OCI-LY1 (cell line): Measurements from ENCODE around the gene FTO.

ENCODE experiments used
- H2AFZ ChIP-seq: fragments of 200-600 bp; sonication (generic), shearing (Covaris generic); 2 replicates; pipeline ENCODE4 v1.6.0; 2014; ENCODE audit warnings: antibody characterized with exemption, mild to moderate bottlenecking, low read length
- H3F3A ChIP-seq: fragments of 200-600 bp; sonication (generic), shearing (Covaris generic); 2 replicates; pipeline ENCODE4 v1.6.0; 2014; ENCODE audit warnings: mild to moderate bottlenecking, antibody characterized with exemption, low read length, moderate library complexity; ENCODE audit not compliant: insufficient read depth
- H3K27ac ChIP-seq: fragments of 200-600 bp; sonication (generic); 2 replicates; pipeline ENCODE4 v1.5.1; 2014; ENCODE audit warnings: low read length, mixed run types, mild to moderate bottlenecking, low read depth; ENCODE audit not compliant: poor library complexity, severe bottlenecking
- H3K27me3 ChIP-seq: fragments of 200-600 bp; sonication (generic); 2 replicates; pipeline ENCODE4 v1.6.0; 2014; ENCODE audit warnings: antibody characterized with exemption, mild to moderate bottlenecking, low read length, moderate library complexity; ENCODE audit not compliant: insufficient read depth
- H3K36me3 ChIP-seq: fragments of 200-600 bp; sonication (generic); 2 replicates; pipeline ENCODE4 v1.6.1; 2014; ENCODE audit warnings: mild to moderate bottlenecking, antibody characterized with exemption, low read length, moderate library complexity, mixed read lengths; ENCODE audit not compliant: insufficient read depth
- H3K4me1 ChIP-seq: fragments of 200-600 bp; sonication (generic); 2 replicates; pipeline ENCODE4 v1.5.1; 2014; ENCODE audit warnings: mild to moderate bottlenecking, low read length, moderate library complexity; ENCODE audit not compliant: insufficient read depth, severe bottlenecking
- H3K4me2 ChIP-seq: fragments of 200-600 bp; sonication (generic), shearing (Covaris generic); 2 replicates; pipeline ENCODE4 v1.6.1; 2014; ENCODE audit warnings: low read length
- H3K4me3 ChIP-seq: fragments of 200-600 bp; sonication (generic); 2 replicates; pipeline ENCODE4 v1.5.1; 2014; ENCODE audit warnings: low read length, low read depth, mild to moderate bottlenecking, mixed read lengths; ENCODE audit not compliant: poor library complexity, severe bottlenecking
- H3K79me2 ChIP-seq: fragments of 200-600 bp; shearing (Covaris generic); 2 replicates; pipeline ENCODE4 v1.6.1; 2016; ENCODE audit warnings: mixed run types, low read length, mixed read lengths; ENCODE audit not compliant: insufficient read depth
- H3K9ac ChIP-seq: fragments of 200-600 bp; sonication (generic), shearing (Covaris generic); 2 replicates; pipeline ENCODE4 v1.6.1; 2014; ENCODE audit warnings: mild to moderate bottlenecking, low read length, mixed read lengths
- H3K9me2 ChIP-seq: fragments of 200-600 bp; sonication (generic), shearing (Covaris generic); 2 replicates; pipeline ENCODE4 v1.6.1; 2014; ENCODE audit warnings: low read depth, mild to moderate bottlenecking, low read length, mixed read lengths
- H3K9me3 ChIP-seq: fragments of 200-600 bp; shearing (Covaris generic); 2 replicates; pipeline ENCODE4 v1.6.1; 2014; ENCODE audit warnings: low read length, mixed read lengths
- H4K20me1 ChIP-seq: fragments of 200-600 bp; sonication (generic), shearing (Covaris generic); 2 replicates; pipeline ENCODE4 v1.6.0; 2016; ENCODE audit warnings: mild to moderate bottlenecking, low read length; ENCODE audit not compliant: insufficient read depth
- CTCF ChIP-seq: fragments of 200-600 bp; sonication (generic), shearing (Covaris generic); IDR thresholded peaks from 2 replicates; pipeline ENCODE4 v1.5.1; 2017; ENCODE audit warnings: mild to moderate bottlenecking, antibody characterized with exemption, low read length, moderate library complexity, mixed read lengths
- EZH2 ChIP-seq: fragments of 200-600 bp; sonication (generic), shearing (Covaris generic); IDR thresholded peaks from 2 replicates; pipeline ENCODE4 v1.8.0; 2017; ENCODE audit warnings: borderline replicate concordance, mixed run types, mild to moderate bottlenecking, antibody characterized with exemption, low read length, moderate library complexity, mixed read lengths

FTO gene

DNA sequence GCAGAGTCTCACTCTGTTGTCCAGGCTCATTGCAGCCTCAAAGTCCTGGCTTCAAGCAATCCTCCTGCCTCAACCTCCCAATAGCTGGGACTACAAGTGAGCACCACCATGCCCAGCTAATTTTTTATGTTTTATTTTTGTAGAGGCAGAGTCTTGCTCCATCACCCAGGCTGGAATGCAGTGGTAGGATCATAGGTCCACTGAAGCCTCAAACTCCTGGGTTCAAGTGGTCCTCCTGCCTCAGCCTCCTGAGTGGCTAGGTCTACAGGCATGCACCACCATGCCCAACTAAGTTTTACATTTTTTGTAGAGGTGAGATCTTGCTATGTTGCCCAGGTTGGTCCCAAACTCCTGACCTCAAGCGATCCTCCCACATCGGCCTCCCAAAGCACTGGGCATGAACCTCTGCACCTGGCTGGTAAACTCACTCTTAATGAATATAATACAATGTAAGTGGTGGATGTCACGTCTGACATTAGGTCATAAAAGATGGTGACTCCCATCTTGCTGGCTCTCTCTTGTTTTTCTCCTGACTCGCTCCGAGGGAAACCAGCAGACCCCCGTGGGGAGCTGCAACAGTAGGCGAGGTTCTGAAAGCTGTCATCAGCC is 456.4 kb downstream of the FTO start:
- Histone ChIP-seq H3K4me1 (no peaks in the 10 kb centered on the region), H4K20me1 (no peaks in the 10 kb centered on the region), H3K4me3 (no peak overlapping the region), H3K79me2 (no peaks in the 10 kb centered on the region), H3K36me3 (no peaks in the 10 kb centered on the region), H3K27ac (no peak overlapping the region), H3K9ac (no peak overlapping the region), H3K4me2 (no peak overlapping the region), H2AFZ (no peak overlapping the region), H3K9me2 (no peaks in the 10 kb centered on the region), H3K27me3 (no peaks in the 10 kb centered on the region), H3K9me3 (no peaks in the 10 kb centered on the region), H3F3A (no peaks in the 10 kb centered on the region)
- TF ChIP-seq CTCF = no peak
- TF ChIP-seq EZH2 = no peak

GRCh38 chr16:54160939-54161897 is 457.3 kb downstream of the FTO start:
- H3F3A ChIP-seq = no peaks in the 10 kb centered on the region
- no peaks in the 10 kb centered on the region for H3K36me3 ChIP-seq
- no peak overlapping the region for H3K4me2 ChIP-seq
- no peak overlapping the region for H3K4me3 ChIP-seq
- TF ChIP-seq CTCF = no peak
- no peaks in the 10 kb centered on the region for H3K9me2 ChIP-seq
- H3K4me1 ChIP-seq = no peaks in the 10 kb centered on the region
- H3K9me3 ChIP-seq = no peaks in the 10 kb centered on the region
- H2AFZ ChIP-seq = no peak overlapping the region
- no peaks in the 10 kb centered on the region for H3K27me3 ChIP-seq
- H3K79me2 ChIP-seq = no peaks in the 10 kb centered on the region
- H4K20me1 ChIP-seq = no peaks in the 10 kb centered on the region
- H3K9ac ChIP-seq = no peak overlapping the region
- H3K27ac ChIP-seq = no peak overlapping the region

DNA sequence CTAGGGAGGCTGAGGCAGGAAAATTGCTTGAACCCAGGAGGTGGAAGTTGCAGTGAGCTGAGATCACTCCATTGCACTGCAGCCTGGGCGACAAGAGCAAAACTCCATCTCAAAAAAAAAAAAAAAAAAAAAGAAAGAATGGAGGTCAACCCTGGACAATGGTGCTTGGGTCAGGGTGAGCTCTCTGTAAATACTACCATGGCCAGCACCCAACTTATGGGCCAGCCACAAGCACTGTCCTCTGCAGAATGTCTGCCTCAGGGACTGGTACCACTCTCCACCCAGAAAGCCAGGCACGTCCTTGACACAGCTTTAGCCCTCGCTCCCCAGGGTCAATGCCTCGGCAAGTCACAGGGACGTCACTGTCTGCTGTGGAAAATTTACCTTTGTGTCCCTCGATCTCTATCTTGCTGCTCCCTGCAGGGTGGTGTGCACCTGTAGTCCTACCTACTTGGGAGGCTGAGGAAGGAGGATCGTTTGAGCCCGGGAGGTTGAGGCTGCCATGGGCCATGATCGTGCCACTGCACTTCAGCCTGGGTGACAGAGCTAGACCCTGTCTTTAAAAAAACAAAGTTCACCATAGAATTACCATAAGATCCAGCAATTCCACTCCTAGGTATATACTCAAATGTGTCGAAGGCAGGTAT is 459.4 kb downstream of the FTO start:
- Histone ChIP-seq H3K9ac (no peak overlapping the region), H3K79me2 (no peaks in the 10 kb centered on the region), H3K36me3 (no peaks in the 10 kb centered on the region), H3F3A (no peaks in the 10 kb centered on the region), H3K27me3 (no peaks in the 10 kb centered on the region), H3K9me2 (no peaks in the 10 kb centered on the region), H3K4me2 (no peak overlapping the region), H3K4me1 (no peaks in the 10 kb centered on the region), H3K4me3 (no peak overlapping the region), H3K27ac (no peak overlapping the region), H3K9me3 (no peaks in the 10 kb centered on the region), H2AFZ (no peak overlapping the region), H4K20me1 (no peaks in the 10 kb centered on the region)
- no peak for TF ChIP-seq CTCF
- no peak for TF ChIP-seq EZH2
